ENCODE results near the gene LIMS2. TPM values are rescaled to one million over a fixed set of nuclear protein-coding genes. Genes with fewer than 3 reads are reported as not detected.
A peak's percentile ranks its signal among the peaks of the same experiment; 100 is the strongest.

Gene LIMS2
- total RNA-seq, 1 donor = 14.8 TPM

DNA sequence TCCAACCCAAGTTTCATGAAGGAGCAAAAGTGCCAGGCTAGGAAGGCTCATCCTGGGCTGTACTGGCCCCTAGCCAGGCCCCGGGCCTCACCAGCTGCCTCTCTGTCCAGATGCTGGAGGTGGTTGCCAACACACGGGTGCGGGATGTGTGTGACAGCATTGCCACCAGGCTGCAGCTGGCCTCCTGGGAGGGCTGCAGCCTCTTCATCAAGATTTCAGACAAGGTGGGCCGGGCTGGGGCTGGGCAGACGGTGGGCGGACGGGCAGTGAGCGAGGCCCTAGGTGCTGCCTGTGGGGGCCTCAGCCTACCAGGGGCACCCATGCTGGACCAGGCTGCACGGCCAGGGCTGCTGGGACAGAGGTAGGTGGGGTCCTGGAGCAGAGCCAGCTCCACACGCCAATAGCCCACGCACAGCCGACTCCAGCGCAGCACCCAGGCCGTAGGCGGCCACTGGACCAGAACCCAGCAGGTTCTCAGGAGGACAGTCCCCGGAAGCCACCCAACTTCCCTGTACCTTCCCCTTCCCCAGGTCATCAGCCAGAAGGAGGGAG, 41.2 kb downstream of the LIMS2 start:
- no peak overlapping the region for H3K4me2 ChIP-seq (ENCODE audit: insufficient read depth, low read length)
- H3K27ac ChIP-seq (ENCODE audit: low read depth, low read length) = no peak overlapping the region
- peaks cover 11% of the 10 kb centered on the region for H3K4me1 ChIP-seq (ENCODE audit: insufficient read depth, low read length)
- TF ChIP-seq CTCF (IDR thresholded peaks at IDR 0.05; ENCODE audit: extremely low read depth, low read depth, low read length) = no peak
- H4K20me1 ChIP-seq (ENCODE audit: insufficient read depth, low read length) = no peaks in the 10 kb centered on the region
- H3K9me3 ChIP-seq (ENCODE audit: low read depth, low read length) = no peaks in the 10 kb centered on the region
- H3K36me3 ChIP-seq (ENCODE audit: insufficient read depth, low read length) = no peaks in the 10 kb centered on the region
- H3K79me2 ChIP-seq (ENCODE audit: insufficient read depth, low read length) = no peaks in the 10 kb centered on the region
- no peak overlapping the region for H2AFZ ChIP-seq (ENCODE audit: low read length)
- H3K4me3 ChIP-seq (ENCODE audit: insufficient read depth, low read length) = no peak overlapping the region
- no peaks in the 10 kb centered on the region for H3K27me3 ChIP-seq (ENCODE audit: insufficient read depth, low read length)
- DNase-seq (ENCODE audit: insufficient read length, low spot score, missing footprints) = peak; percentile 76

DNA sequence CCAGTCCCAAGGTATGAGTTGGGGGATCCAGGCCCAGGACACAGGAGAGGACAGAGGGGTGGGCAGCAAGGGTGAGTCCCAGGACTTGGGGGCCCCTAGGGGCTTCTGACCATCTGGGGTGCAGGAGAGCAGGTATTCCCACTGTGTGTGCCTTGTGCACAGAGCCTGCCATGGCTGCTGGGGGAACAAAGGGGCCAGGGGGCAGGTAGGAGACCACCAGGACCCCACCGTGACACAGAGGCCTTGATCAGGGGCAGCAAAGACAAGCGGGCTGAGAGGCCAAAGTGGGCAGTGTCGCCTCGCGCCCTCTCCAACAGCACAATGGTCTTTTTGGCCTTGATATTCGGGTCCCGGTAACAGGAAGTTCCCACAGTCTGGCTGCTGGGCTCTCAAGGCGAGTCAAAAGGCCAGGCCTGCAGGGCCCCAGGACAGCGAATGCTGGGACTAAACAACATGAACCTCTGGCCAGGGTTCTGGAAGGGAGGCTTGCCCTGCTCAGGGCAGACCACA, 41.7 kb downstream of the LIMS2 start:
- H2AFZ ChIP-seq (ENCODE audit: low read length) = no peak overlapping the region

GRCh38 chr2:127632592-127633489, 42.5 kb downstream of the LIMS2 start:
- Histone ChIP-seq H3K27ac (ENCODE audit: low read depth, low read length) (no peak overlapping the region), H3K4me3 (ENCODE audit: insufficient read depth, low read length) (no peak overlapping the region), H3K27me3 (ENCODE audit: insufficient read depth, low read length) (no peaks in the 10 kb centered on the region), H2AFZ (ENCODE audit: low read length) (no peak overlapping the region), H3K4me1 (ENCODE audit: insufficient read depth, low read length) (peaks cover 8% of the 10 kb centered on the region), H3K4me2 (ENCODE audit: insufficient read depth, low read length) (no peak overlapping the region), H4K20me1 (ENCODE audit: insufficient read depth, low read length) (no peaks in the 10 kb centered on the region), H3K36me3 (ENCODE audit: insufficient read depth, low read length) (no peaks in the 10 kb centered on the region), H3K9me3 (ENCODE audit: low read depth, low read length) (no peaks in the 10 kb centered on the region), H3K79me2 (ENCODE audit: insufficient read depth, low read length) (no peaks in the 10 kb centered on the region)
- no peak for TF ChIP-seq CTCF (IDR thresholded peaks at IDR 0.05; ENCODE audit: extremely low read depth, low read depth, low read length)
- peak; percentile 88 for DNase-seq (ENCODE audit: insufficient read length, low spot score, missing footprints)

More for the DNA sequence above, 41.7 kb downstream of the LIMS2 start:
- Histone ChIP-seq H3K4me3 (ENCODE audit: insufficient read depth, low read length) (no peak overlapping the region), H3K79me2 (ENCODE audit: insufficient read depth, low read length) (no peaks in the 10 kb centered on the region), H4K20me1 (ENCODE audit: insufficient read depth, low read length) (no peaks in the 10 kb centered on the region), H3K27me3 (ENCODE audit: insufficient read depth, low read length) (no peaks in the 10 kb centered on the region), H3K4me1 (ENCODE audit: insufficient read depth, low read length) (peaks cover 11% of the 10 kb centered on the region), H3K27ac (ENCODE audit: low read depth, low read length) (no peak overlapping the region), H3K4me2 (ENCODE audit: insufficient read depth, low read length) (no peak overlapping the region), H3K9me3 (ENCODE audit: low read depth, low read length) (no peaks in the 10 kb centered on the region), H3K36me3 (ENCODE audit: insufficient read depth, low read length) (no peaks in the 10 kb centered on the region)
- no peak for TF ChIP-seq CTCF (IDR thresholded peaks at IDR 0.05; ENCODE audit: extremely low read depth, low read depth, low read length)
- DNase-seq (ENCODE audit: insufficient read length, low spot score, missing footprints) = no peak

- Histone ChIP-seq H3K4me2 (ENCODE audit: insufficient read depth, low read length) (no peak overlapping the region), H4K20me1 (ENCODE audit: insufficient read depth, low read length) (no peaks in the 10 kb centered on the region), H2AFZ (ENCODE audit: low read length) (no peak overlapping the region), H3K79me2 (ENCODE audit: insufficient read depth, low read length) (no peaks in the 10 kb centered on the region), H3K27me3 (ENCODE audit: insufficient read depth, low read length) (no peaks in the 10 kb centered on the region), H3K36me3 (ENCODE audit: insufficient read depth, low read length) (no peaks in the 10 kb centered on the region), H3K4me1 (ENCODE audit: insufficient read depth, low read length) (peaks cover under 1% of the 10 kb centered on the region), H3K27ac (ENCODE audit: low read depth, low read length) (no peak overlapping the region), H3K9me3 (ENCODE audit: low read depth, low read length) (no peaks in the 10 kb centered on the region), H3K4me3 (ENCODE audit: insufficient read depth, low read length) (no peak overlapping the region)
- DNase-seq (ENCODE audit: insufficient read length, low spot score, missing footprints) = peak; percentile 78
- no peak for TF ChIP-seq CTCF (IDR thresholded peaks at IDR 0.05; ENCODE audit: extremely low read depth, low read depth, low read length)
Observed at GRCh38 chr2:127631997-127632581, 43.2 kb downstream of the LIMS2 start.
